ENCODE data around the gene LAYN.

Gene LAYN

DNA sequence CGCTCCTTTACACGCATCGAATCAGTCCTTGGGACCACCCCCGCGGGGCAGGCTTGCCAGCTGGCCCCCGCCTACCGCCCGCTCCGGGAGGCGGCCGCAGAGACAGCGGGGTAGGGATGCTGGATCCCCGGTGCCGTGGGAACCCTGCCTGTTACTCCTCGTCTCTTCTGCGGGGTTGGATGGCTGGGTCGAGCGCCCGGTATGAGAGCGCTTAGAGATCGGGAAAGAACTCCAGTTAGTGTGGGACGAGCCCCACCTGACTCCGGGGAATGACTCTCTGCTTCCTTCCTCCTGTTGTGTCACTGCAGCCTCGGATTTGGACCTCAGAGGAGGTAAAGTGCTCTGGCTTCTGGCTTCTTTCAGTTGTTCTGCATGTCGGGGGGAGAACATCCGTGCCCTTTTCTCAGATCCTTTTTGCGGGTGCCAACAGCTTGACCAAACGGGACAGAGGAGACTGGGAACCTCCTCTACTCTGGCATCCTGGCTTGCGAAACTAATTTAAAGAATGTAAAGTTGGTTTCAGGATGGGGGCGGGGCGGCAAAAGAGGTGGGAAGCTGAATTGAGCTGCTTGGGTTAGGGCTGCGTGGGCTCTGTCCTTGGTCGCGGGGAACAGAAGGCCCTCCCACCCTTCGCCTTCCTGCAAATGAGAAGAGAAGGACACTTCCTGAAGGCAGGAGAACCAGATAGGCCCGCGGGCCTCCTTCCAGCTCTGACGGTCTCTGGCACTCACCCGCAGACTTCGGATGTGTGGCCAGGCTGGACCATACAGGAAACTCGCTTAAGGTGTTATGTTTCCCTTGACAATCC lies 938 bp downstream of the LAYN start:
- no peak for ATAC-seq
- H3K9me3 Mint-ChIP-seq = no peaks in the 10 kb centered on the region
- no peak overlapping the region for H3K27ac Mint-ChIP-seq
- no peak for DNase-seq (ENCODE audit: low spot score in 2 of 2)
- peaks cover 28% of the 10 kb centered on the region for H3K4me1 Mint-ChIP-seq
- H3K4me3 Mint-ChIP-seq = peak overlapping the region; percentile 62
- peaks cover 5% of the 10 kb centered on the region for H3K36me3 Mint-ChIP-seq

DNA sequence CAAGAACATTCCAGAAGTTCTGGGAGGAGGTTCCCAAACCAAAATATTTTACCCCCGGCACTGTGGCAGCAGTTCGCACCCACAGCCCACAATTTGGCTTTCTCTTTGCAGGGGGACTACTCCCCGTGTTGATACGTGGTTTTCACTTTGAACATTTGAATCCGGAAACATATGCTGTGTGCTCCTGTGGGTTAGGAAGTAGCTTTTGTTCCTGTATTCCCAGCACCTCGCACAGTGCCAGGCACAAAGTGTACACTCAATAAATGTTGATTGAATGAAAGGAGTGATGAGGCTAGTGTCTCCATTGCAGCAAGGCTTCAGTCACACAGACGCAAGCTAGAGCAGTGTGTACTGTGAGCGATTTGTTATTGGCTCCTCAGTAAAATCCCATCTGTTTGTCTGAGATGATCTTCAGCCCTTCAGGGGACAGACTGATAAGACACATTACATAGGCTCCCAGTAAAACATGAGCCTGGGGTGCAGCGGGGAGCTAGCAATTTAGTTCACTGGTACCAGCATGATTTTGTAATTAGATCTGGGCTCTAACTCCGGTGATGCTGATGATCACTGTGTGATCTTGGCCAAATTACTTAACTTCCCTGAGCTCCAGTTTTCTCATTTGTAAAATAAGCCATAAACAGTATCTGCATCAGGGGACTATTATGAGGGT lies 2.2 kb downstream of the LAYN start:
- ATAC-seq (no peak), DNase-seq (ENCODE audit: low spot score in 2 of 2) (no peak)
- peak overlapping the region; percentile 62 for H3K4me3 Mint-ChIP-seq
- H3K27ac Mint-ChIP-seq = no peak overlapping the region
- H3K4me1 Mint-ChIP-seq = peaks cover 28% of the 10 kb centered on the region
- H3K36me3 Mint-ChIP-seq = peaks cover 5% of the 10 kb centered on the region
- no peaks in the 10 kb centered on the region for H3K9me3 Mint-ChIP-seq

- Mint-ChIP-seq H3K4me1 (no peaks in the 10 kb centered on the region), H3K9me3 (no peaks in the 10 kb centered on the region), H3K27ac (no peak overlapping the region), H3K36me3 (peaks cover 5% of the 10 kb centered on the region), H3K4me3 (no peak overlapping the region)
- DNase-seq (ENCODE audit: low spot score in 2 of 2) (no peak), ATAC-seq (peak; percentile 31)
Observed at GRCh38 chr11:111548525-111548924, 8.0 kb downstream of the LAYN start.

DNA sequence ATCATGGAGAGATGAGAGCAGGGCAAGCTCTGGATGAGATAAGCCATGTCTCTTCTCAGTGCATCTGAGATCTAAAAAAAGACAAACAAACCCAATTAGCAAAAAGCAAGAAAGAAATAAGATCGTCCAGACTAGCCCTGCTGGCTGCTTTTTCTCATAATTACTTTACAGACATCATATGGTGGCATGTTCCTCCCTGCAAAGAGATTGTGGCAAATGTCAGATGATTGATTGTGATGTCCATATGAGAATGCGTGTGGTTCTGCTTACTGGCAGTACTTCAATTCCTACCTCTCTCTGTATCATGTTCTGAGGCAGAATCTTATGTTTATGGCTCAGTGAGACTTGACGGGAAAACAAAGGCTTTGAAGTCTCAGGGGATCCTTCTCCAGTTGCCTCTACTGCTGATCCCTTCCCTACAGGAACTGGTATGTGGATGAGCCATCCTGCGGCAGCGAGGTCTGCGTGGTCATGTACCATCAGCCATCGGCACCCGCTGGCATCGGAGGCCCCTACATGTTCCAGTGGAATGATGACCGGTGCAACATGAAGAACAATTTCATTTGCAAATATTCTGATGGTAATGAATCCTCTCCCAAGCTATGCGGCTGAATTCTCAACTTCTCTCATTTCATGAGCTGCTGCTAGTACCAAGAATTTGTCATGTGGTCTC lies 8.8 kb downstream of the LAYN start:
- no peak for ATAC-seq
- H3K27ac Mint-ChIP-seq = no peak overlapping the region
- H3K9me3 Mint-ChIP-seq = no peaks in the 10 kb centered on the region
- no peak overlapping the region for H3K4me3 Mint-ChIP-seq
- H3K4me1 Mint-ChIP-seq = no peaks in the 10 kb centered on the region
- peaks cover 4% of the 10 kb centered on the region for H3K36me3 Mint-ChIP-seq
- DNase-seq (ENCODE audit: low spot score in 2 of 2) = no peak

DNA sequence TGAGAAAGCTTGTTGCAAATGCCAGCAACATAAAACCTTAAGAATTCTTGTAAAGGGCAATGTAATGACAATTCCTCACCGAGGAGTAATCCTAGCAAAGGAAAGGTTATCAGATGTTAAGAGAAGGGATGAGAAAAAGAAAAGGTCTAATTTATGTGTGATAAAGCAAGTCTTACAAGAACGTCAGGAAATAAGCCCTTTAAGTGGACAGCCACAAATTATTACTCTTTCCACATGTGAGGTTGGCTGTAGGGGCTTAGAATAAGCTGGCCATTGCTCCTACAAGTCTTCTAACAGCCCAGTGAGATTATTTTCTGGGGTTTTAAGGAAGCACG lies 9.3 kb downstream of the LAYN start:
- no peaks in the 10 kb centered on the region for H3K4me1 Mint-ChIP-seq
- ATAC-seq = no peak
- no peak overlapping the region for H3K4me3 Mint-ChIP-seq
- H3K36me3 Mint-ChIP-seq = no peaks in the 10 kb centered on the region
- no peaks in the 10 kb centered on the region for H3K9me3 Mint-ChIP-seq
- no peak for DNase-seq (ENCODE audit: low spot score in 2 of 2)
- no peak overlapping the region for H3K27ac Mint-ChIP-seq

DNA sequence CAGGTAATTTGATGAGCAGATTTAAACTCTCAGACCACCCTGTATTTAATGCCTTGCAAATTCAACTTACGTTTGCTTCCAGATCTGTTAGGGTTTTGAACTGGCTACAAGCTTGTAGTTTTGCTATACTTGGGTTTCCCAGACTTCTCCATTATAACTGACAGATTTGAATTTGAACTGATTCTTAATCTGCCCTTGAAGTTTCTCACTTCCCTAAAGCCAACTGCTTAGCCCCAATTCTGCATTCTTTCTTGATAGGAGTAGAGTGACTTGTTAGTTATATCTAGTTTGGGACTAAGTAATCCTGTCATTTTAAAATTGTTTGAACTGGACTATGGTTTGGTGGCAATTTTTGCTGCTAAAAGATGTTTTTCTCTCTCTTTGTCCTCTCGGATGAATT lies 9.7 kb downstream of the LAYN start:
- H3K4me3 Mint-ChIP-seq = no peak overlapping the region
- no peak overlapping the region for H3K27ac Mint-ChIP-seq

DNA sequence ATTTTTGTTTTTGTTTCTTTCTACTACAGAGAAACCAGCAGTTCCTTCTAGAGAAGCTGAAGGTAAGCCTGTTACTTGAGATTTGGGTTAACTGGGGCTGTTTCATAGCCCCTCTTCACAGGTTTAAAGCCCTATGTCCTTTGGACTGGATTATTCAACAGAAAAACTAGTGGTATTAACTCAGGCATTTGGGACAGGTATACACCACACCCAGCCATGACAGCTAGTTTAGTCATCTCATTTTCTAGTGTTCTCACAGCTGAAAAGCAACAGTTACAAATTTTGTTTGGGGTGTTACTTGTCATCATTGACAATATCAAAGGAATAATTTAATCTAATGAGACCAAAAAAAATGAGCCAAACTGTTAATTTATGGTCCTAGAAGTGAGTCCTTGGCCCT lies 14.0 kb downstream of the LAYN start:
- H3K4me3 Mint-ChIP-seq = no peak overlapping the region
- ATAC-seq = no peak
- no peak overlapping the region for H3K27ac Mint-ChIP-seq
- no peaks in the 10 kb centered on the region for H3K36me3 Mint-ChIP-seq
- H3K4me1 Mint-ChIP-seq = no peaks in the 10 kb centered on the region
- DNase-seq (ENCODE audit: low spot score in 2 of 2) = no peak
- H3K9me3 Mint-ChIP-seq = no peaks in the 10 kb centered on the region

More for the DNA sequence above, 9.7 kb downstream of the LAYN start:
- no peaks in the 10 kb centered on the region for H3K4me1 Mint-ChIP-seq
- no peaks in the 10 kb centered on the region for H3K9me3 Mint-ChIP-seq
- DNase-seq (ENCODE audit: low spot score in 2 of 2) (no peak), ATAC-seq (no peak)
- no peaks in the 10 kb centered on the region for H3K36me3 Mint-ChIP-seq

GRCh38 chr11:111555255-111555654 lies 14.7 kb downstream of the LAYN start:
- H3K4me1 Mint-ChIP-seq = no peaks in the 10 kb centered on the region
- H3K9me3 Mint-ChIP-seq = no peaks in the 10 kb centered on the region
- H3K27ac Mint-ChIP-seq = no peak overlapping the region
- H3K36me3 Mint-ChIP-seq = no peaks in the 10 kb centered on the region
- H3K4me3 Mint-ChIP-seq = no peak overlapping the region
- DNase-seq (ENCODE audit: low spot score in 2 of 2) (no peak), ATAC-seq (no peak)

DNA sequence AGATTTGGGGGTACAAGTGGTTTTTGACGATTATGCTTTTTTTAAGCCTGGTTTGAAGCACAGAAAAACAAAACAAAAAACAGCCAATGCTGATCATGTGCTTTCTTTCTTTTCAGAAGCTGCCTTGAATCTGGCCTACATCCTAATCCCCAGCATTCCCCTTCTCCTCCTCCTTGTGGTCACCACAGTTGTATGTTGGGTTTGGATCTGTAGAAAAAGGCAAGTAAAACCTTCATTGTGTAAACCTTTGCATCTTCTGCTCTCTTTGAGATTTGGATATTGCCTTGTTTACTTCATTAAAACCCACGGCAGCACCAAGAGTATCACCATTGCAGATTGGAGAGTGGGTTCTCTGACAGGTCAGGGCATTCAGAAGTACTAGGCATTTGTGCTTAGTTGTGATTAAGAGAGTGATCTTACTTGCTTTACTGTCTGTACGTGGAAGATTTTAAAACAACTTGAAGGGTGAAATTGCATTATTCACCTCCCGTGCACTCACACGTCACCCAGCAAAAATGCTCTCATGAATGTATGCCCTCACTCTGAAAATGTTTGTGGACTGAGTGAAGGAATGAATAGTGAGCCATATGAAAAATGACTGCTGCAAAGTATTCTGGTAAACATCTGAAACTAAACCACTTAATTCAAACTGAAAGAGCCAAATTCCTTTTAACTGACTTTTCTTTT lies 17.0 kb downstream of the LAYN start:
- Mint-ChIP-seq H3K36me3 (no peaks in the 10 kb centered on the region), H3K4me1 (no peaks in the 10 kb centered on the region), H3K27ac (no peak overlapping the region), H3K9me3 (no peaks in the 10 kb centered on the region), H3K4me3 (no peak overlapping the region)
- DNase-seq (ENCODE audit: low spot score in 2 of 2) (no peak), ATAC-seq (no peak)

GRCh38 chr11:111559800-111560464 lies 19.4 kb downstream of the LAYN start:
- ATAC-seq = no peak
- DNase-seq (ENCODE audit: low spot score in 2 of 2) = no peak
- H3K4me1 Mint-ChIP-seq = no peaks in the 10 kb centered on the region
- H3K9me3 Mint-ChIP-seq = no peaks in the 10 kb centered on the region
- H3K36me3 Mint-ChIP-seq = no peaks in the 10 kb centered on the region
- H3K4me3 Mint-ChIP-seq = no peak overlapping the region
- H3K27ac Mint-ChIP-seq = no peak overlapping the region

DNA sequence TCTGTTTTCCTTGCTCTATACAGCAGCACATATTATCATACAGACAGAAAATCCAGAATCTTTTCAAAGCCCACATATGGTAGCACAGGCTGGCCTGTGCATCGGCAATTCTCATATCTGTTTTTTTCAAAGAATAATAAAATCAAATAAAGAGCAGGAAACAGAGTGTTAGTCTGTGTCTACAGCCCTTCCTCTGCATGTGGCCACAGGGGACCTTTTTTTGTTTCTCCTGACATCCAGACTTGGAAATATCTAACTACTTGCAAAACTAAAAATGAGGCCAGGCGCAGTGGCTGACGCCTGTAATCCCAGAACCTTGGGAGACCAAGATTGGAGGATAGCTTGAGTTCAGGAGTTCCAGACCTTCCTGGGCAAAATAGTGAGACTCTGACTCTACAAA lies 20.3 kb downstream of the LAYN start:
- ATAC-seq (no peak), DNase-seq (ENCODE audit: low spot score in 2 of 2) (no peak)
- no peak overlapping the region for H3K27ac Mint-ChIP-seq
- no peaks in the 10 kb centered on the region for H3K4me1 Mint-ChIP-seq
- no peak overlapping the region for H3K4me3 Mint-ChIP-seq
- no peaks in the 10 kb centered on the region for H3K9me3 Mint-ChIP-seq
- no peaks in the 10 kb centered on the region for H3K36me3 Mint-ChIP-seq

- Mint-ChIP-seq H3K4me1 (no peaks in the 10 kb centered on the region), H3K4me3 (no peak overlapping the region), H3K9me3 (no peaks in the 10 kb centered on the region), H3K27ac (no peak overlapping the region), H3K36me3 (no peaks in the 10 kb centered on the region)
- DNase-seq (ENCODE audit: low spot score in 2 of 2) (no peak), ATAC-seq (no peak)
Observed at GRCh38 chr11:111561306-111561705, 20.8 kb downstream of the LAYN start.

- no peak for ATAC-seq
- no peak overlapping the region for H3K27ac Mint-ChIP-seq
Observed at GRCh38 chr11:111561791-111562325, 21.3 kb downstream of the LAYN start.

DNA sequence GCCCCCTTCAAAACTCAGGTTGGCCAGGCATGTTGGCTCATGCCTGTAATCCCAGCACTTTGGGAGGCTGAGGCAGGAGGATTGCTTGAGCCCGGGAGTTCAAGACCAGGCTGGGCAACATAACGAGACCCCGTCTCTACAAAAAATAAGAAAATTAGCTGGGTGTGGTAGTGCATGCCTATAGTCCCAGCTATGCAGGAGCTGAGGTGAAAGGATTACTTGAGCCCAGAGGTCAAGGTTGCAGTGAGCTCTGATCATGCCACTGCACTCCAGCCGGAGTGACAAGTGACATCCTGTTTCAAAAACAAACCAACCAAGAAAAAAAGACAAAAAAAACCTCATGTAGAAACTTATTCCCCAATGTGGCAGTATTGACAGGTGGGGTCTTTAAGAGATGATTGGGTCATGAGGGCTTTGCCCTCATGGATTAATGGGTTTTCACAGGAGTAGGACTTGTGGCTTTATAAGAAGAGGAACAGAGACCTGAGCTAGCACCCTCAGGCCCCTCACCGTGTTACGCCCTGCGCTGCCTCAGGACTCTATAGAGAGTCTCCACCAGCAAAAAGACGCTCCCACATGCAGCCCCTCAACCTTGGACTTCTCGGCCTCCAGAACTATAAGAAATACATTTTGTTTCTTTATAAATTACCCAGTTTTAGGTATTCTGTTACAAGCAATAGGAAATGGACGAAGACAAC lies 22.3 kb downstream of the LAYN start:
- Mint-ChIP-seq H3K27ac (no peak overlapping the region), H3K36me3 (no peaks in the 10 kb centered on the region), H3K4me1 (no peaks in the 10 kb centered on the region), H3K9me3 (no peaks in the 10 kb centered on the region), H3K4me3 (no peak overlapping the region)
- DNase-seq (ENCODE audit: low spot score in 2 of 2) = no peak
- no peak for ATAC-seq

More at GRCh38 chr11:111561791-111562325, 21.3 kb downstream of the LAYN start:
- Mint-ChIP-seq H3K4me1 (no peaks in the 10 kb centered on the region), H3K4me3 (no peak overlapping the region), H3K9me3 (no peaks in the 10 kb centered on the region), H3K36me3 (no peaks in the 10 kb centered on the region)
- no peak for DNase-seq (ENCODE audit: low spot score in 2 of 2)

Measured in stimulated activated effector memory CD8-positive, alpha-beta T cell treated with anti-CD3 and anti-CD28 coated beads, Interleukin-12 subunit alpha, Interleukin-12 subunit beta, amount 100 ng/mL, for 72 hours (primary cell).